HepG2 (cell line): ENCODE measurements around the gene MT1F. TPM values are rescaled to one million over a fixed set of nuclear protein-coding genes. Genes with fewer than 3 reads are reported as not detected.

Experiments used
- AKAP8 ChIP-seq: sonication (generic); formaldehyde crosslinking; IDR thresholded peaks from 2 replicates; pipeline ENCODE4 v1.5.1; 2020; ENCODE audit warnings: mild to moderate bottlenecking, missing genetic modification reagents
- ATF5 ChIP-seq: sonication (generic); formaldehyde crosslinking; IDR thresholded peaks from 2 replicates; pipeline ENCODE4 v1.4.0; 2020; ENCODE audit warnings: mild to moderate bottlenecking, low read depth, missing genetic modification reagents
- CSRNP1 ChIP-seq: sonication (generic); formaldehyde crosslinking; IDR thresholded peaks from 2 replicates; pipeline ENCODE4 v1.8.1; 2023; ENCODE audit warnings: mild to moderate bottlenecking, missing genetic modification reagents
- GABPB1 ChIP-seq: IDR thresholded peaks from 2 replicates; pipeline ENCODE4 v1.6.1; 2016; ENCODE audit warnings: mild to moderate bottlenecking, missing genetic modification reagents, moderate library complexity, missing compliant biosample characterization
- HOXD1 ChIP-seq: sonication (generic); formaldehyde crosslinking; IDR thresholded peaks from 2 replicates; pipeline ENCODE4 v1.5.0; 2020; ENCODE audit warnings: missing genetic modification reagents
- NCOA5 ChIP-seq: sonication (generic); formaldehyde crosslinking; IDR thresholded peaks from 2 replicates; pipeline ENCODE4 v1.4.0; 2020; ENCODE audit warnings: missing genetic modification reagents
- NRL ChIP-seq: sonication (generic); formaldehyde crosslinking; IDR thresholded peaks from 2 replicates; pipeline ENCODE4 v1.5.0; 2020; ENCODE audit warnings: missing genetic modification reagents, mild to moderate bottlenecking, moderate library complexity, borderline replicate concordance
- PPARG ChIP-seq: conservative IDR thresholded peaks from 2 replicates; pipeline ENCODE4 v1.6.1; 2016; ENCODE audit warnings: missing biosample characterization, missing genetic modification reagents
- RXRB ChIP-seq: IDR thresholded peaks from 2 replicates; pipeline ENCODE4 v1.6.1; 2016; ENCODE audit warnings: borderline replicate concordance, missing genetic modification reagents, missing compliant biosample characterization
- ZNF318 ChIP-seq: sonication (generic); formaldehyde crosslinking; IDR thresholded peaks from 2 replicates; pipeline ENCODE4 v1.4.0; 2020; ENCODE audit warnings: mild to moderate bottlenecking, missing genetic modification reagents
- ZNF564 ChIP-seq: sonication (generic); formaldehyde crosslinking; IDR thresholded peaks from 2 replicates; pipeline ENCODE4 v1.8.1; 2023; ENCODE audit warnings: mild to moderate bottlenecking, missing genetic modification reagents
- ZNF605 ChIP-seq: sonication (generic); formaldehyde crosslinking; IDR thresholded peaks from 2 replicates; pipeline ENCODE4 v1.8.0; 2022; ENCODE audit warnings: mild to moderate bottlenecking, missing genetic modification reagents
- polyA plus RNA-seq, 8 experiments: library from polyadenylated mRNA; depleted of rRNA in 3 of 8; stranded (reverse) in 7 of 8; unstranded in 1 of 8; fragments of >200 nt; fragmentation: Illumina TruSeq in 4 of 8; extraction: Trizol in 4 of 8; gene quantifications; 2 replicates each; pipeline versions ENCODE4 v1.2.1 to v1.2.3, GENCODE V29; 2011 to 2016; ENCODE audit warnings: low read depth in 4 of 8, missing spikeins in 1 of 8, mixed read lengths in 1 of 8; ENCODE audit not compliant: insufficient read depth in 1 of 8
- total RNA-seq, 5 experiments: library from RNA; depleted of rRNA; stranded (reverse); fragments of >200 nt; fragmentation: Illumina TruSeq; extraction: Trizol; gene quantifications; 2 replicates each; pipeline ENCODE4 v1.2.3, GENCODE V29; 2016; ENCODE audit warnings: low read depth in 1 of 5
- TF ChIP-seq, protein P1 (sequence below): sonication (generic); formaldehyde crosslinking; conservative IDR thresholded peaks from 2 replicates; pipeline ENCODE4 v1.4.0; 2020; ENCODE audit warnings: missing genetic modification reagents
- TF ChIP-seq, protein P2 (sequence below): IDR thresholded peaks from 2 replicates; pipeline ENCODE4 v1.6.1; 2016; ENCODE audit warnings: missing compliant biosample characterization, missing genetic modification reagents, borderline replicate concordance

The MT1F gene
- total and polyA plus RNA-seq, 2 of the 13 experiments (the other 11 are each of a cell fraction or from before 2014, with no cell fraction given) = 1.9 to 169 TPM

DNA sequence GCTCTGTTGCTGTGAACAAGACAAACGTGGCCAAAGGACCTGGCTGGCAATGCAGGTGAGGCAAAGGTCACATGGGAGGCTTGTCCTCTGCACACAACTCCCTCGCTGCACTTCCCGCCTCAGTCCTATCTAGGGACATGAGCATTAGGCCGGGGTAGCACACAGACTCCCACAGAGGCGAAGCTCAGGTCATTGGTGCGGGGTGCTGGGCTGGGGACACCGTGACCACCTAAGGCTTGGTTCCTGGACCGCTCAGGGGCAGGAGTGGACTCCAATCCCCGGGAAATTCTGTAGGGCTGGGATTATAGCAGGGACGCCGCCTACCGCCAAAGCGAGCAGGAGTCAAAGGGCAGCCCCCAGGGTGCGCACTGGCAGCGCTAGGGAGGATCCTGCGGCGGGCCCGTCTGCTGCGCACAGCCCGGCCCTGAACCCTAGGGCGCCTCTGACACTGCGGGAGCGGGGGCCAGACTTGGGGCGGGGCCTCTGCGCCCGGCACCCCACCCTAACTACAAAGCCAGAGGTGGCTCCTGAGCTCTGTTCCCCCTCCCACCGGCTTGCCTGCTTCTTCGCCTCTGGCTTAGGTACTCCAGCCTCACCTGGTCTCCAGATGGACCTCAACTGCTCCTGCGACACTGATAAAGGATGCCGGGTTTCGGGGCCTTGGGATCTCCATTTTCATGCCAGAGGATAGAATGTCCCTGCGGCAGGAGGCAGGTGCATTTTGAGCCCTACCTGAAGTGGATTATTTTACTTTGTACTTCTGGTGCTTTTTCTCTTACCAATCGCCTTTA lies 9.9 kb upstream of the MT1F start (continued):
- TF ChIP-seq ZNF318 = peak; percentile 52; the same call in 1 of the 2 replicates
- peak; percentile 48; the same call in 1 of the 2 replicates for TF ChIP-seq ZNF564
- TF ChIP-seq ATF5 (CRISPR knock-in tag) = no peak
- peak; percentile 41; the same call in 1 of the 2 replicates for TF ChIP-seq GABPB1 (CRISPR knock-in tag)
- TF ChIP-seq AKAP8 (CRISPR knock-in tag) = no peak
- no peak for TF ChIP-seq HOXD1 (CRISPR knock-in tag)
- TF ChIP-seq PPARG (CRISPR knock-in tag) = peak; percentile 57; the same call in 1 of the 2 replicates
- TF ChIP-seq, protein P1, sequence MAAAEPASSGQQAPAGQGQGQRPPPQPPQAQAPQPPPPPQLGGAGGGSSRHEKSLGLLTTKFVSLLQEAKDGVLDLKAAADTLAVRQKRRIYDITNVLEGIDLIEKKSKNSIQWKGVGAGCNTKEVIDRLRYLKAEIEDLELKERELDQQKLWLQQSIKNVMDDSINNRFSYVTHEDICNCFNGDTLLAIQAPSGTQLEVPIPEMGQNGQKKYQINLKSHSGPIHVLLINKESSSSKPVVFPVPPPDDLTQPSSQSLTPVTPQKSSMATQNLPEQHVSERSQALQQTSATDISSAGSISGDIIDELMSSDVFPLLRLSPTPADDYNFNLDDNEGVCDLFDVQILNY (CRISPR knock-in tag) = 0 out of 2 replicates have a peak, but pooled peaks have one; percentile 5
- no peak for TF ChIP-seq CSRNP1
- TF ChIP-seq, protein P2, sequence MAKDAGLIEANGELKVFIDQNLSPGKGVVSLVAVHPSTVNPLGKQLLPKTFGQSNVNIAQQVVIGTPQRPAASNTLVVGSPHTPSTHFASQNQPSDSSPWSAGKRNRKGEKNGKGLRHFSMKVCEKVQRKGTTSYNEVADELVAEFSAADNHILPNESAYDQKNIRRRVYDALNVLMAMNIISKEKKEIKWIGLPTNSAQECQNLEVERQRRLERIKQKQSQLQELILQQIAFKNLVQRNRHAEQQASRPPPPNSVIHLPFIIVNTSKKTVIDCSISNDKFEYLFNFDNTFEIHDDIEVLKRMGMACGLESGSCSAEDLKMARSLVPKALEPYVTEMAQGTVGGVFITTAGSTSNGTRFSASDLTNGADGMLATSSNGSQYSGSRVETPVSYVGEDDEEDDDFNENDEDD (CRISPR knock-in tag) = peak; percentile 74; the same call in 1 of the 2 replicates
- peak; percentile 65; the same call in 1 of the 2 replicates for TF ChIP-seq ZNF605 (CRISPR knock-in tag)
- TF ChIP-seq NCOA5 = no peak
- TF ChIP-seq NRL = peak; percentile 46; the same call in 1 of the 2 replicates
- TF ChIP-seq RXRB (CRISPR knock-in tag) = 0 out of 2 replicates have a peak, but pooled peaks have one; percentile 24
